Activated naive CD4-positive, alpha-beta T cell treated with anti-CD3 and anti-CD28 coated beads for 36 hours (primary cell): ENCODE results near the gene KLHDC4. TPM values are rescaled to one million over a fixed set of nuclear protein-coding genes. Genes with fewer than 3 reads are reported as not detected.
"Not testable (repeated sequence)": the region's sequence is repeated elsewhere in the genome, so short reads cannot be mapped to it uniquely, and the experiment has no call there.

Source experiments
- CTCF ChIA-PET: fragments of 350-600 bp; sonication (Branson Sonifier 250); formaldehyde crosslinking; loops from one replicate; lab custom pipeline; 2021; ENCODE audit warnings: antibody characterized with exemption; lab: Charles Lee
- DNase-seq: peaks from one replicate; pipeline ENCODE4 v3.0.0-alpha.2; 2020
- H3K27ac Mint-ChIP-seq: one replicate; pipeline ENCODE4 v1.8.0; 2021; ENCODE audit warnings: mild to moderate bottlenecking, mixed read lengths
- H3K27me3 Mint-ChIP-seq: one replicate; pipeline ENCODE4 v1.8.0; 2021; ENCODE audit warnings: low read depth, mixed read lengths
- H3K36me3 Mint-ChIP-seq: one replicate; pipeline ENCODE4 v1.8.0; 2021; ENCODE audit warnings: low read depth, mixed read lengths
- H3K4me1 Mint-ChIP-seq: one replicate; pipeline ENCODE4 v1.8.0; 2021; ENCODE audit warnings: low read depth, mixed read lengths
- H3K4me3 Mint-ChIP-seq: one replicate; pipeline ENCODE4 v1.8.0; 2021; ENCODE audit warnings: mild to moderate bottlenecking, moderate library complexity, mixed read lengths
- H3K9me3 Mint-ChIP-seq: one replicate; pipeline ENCODE4 v1.8.0; 2021; ENCODE audit warnings: mixed read lengths
- intact Hi-C: fragments of 100-400 bp; cut with micrococcal nuclease; formaldehyde crosslinking; loops from one replicate; pipeline ENCODE4 v1.15.1; 2023
- total RNA-seq, 2 experiments: library from RNA; stranded (reverse); gene quantifications; one replicate each; pipeline ENCODE4 v1.2.3, GENCODE V29; 2021

Gene KLHDC4
- total RNA-seq, 2 experiments from 2014 or later, result 56.2 to 62.4 TPM

DNA sequence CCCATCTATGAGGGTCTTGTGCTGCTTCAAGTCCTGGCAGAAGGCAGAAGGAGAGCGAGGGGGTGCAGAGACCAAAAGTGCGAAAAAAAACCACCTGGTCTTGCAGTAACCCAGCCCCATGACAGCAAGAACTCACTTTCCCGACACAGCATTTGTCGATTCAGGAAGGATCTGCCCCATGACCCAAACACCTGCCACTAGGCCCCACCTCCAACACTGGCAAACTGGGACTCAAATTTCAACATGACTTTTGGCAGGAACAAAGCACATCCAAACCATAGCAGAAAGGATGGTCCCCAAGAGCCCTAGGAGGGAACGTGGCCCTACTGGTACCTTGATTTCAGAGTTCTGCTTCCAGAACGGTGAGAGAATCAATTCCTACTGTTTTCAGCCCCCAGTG is 34.7 kb upstream of the KLHDC4 start:
- no peaks in the 10 kb centered on the region for H3K36me3 Mint-ChIP-seq
- H3K4me3 Mint-ChIP-seq, result no peak overlapping the region
- no peaks in the 10 kb centered on the region for H3K9me3 Mint-ChIP-seq
- H3K27me3 Mint-ChIP-seq, result no peaks in the 10 kb centered on the region
- CTCF ChIA-PET, result interaction anchor here (1.1 kb wide), 1 partner anchor 10 kb away, joined by 3 read pairs; no protein-coding TSS in a partner anchor
- H3K4me1 Mint-ChIP-seq, result no peaks in the 10 kb centered on the region
- no peak for DNase-seq
- no peak overlapping the region for H3K27ac Mint-ChIP-seq
- intact Hi-C loops, result no loop called here

DNA sequence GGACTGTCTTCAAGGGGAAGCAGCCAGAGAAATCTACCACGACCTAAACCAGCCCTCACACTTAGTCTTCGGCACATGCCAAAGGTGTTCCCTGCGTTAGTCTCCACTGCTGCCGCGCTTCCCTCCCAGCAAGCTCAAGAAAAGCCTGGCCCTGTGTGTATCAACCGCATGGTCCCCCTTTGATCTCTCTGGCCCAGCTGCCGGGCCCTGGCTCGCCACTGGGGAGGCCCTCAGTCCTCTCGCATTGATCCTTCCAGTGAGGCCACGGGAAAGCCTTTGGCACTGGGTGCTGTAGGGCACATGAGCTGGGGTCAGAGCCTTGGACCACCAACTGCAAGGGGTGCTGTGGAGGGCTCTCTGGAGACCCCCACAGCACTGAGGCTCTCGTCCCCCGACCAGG is 29.6 kb upstream of the KLHDC4 start:
- intact Hi-C loops, result no loop called here
- Mint-ChIP-seq H3K9me3 (no peaks in the 10 kb centered on the region), H3K36me3 (no peaks in the 10 kb centered on the region), H3K4me1 (no peaks in the 10 kb centered on the region), H3K4me3 (no peak overlapping the region), H3K27me3 (no peaks in the 10 kb centered on the region), H3K27ac (no peak overlapping the region)
- DNase-seq, result no peak
- CTCF ChIA-PET, result interaction anchor here (0.8 kb wide), 1 partner anchor 16 kb away, joined by 3 read pairs; no protein-coding TSS in a partner anchor

DNA sequence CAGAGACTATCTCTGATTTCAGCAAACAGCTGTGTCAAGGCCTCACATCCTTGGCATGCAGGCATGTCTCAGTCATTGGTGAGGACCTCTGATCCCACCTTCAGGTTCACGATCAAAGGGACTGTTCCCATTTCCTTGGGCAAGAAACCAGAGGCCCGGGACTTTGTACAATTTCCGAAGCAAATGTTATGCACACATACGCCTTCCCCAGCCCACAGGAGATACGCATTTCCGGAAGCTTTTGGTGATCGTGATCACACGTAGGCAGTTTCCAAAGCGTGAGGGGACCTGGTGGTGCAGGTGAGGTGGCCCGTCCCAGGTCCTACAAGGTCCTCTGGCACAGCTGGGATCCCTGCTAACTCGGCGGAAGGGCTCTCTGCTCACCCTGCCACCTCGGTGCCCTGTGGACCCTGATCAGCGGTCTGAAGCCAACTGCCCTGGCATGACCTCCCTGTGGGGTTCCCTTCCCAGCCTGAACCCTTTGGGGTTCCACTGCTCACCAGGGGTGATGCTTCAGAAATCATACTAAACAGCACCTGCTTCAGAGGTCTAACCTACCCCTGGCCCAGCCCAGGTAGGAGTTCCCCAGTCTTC is 28.8 kb upstream of the KLHDC4 start:
- H3K9me3 Mint-ChIP-seq, result no peaks in the 10 kb centered on the region
- H3K27ac Mint-ChIP-seq, result no peak overlapping the region
- intact Hi-C loops, result no loop called here
- CTCF ChIA-PET, result interaction anchor here (1.9 kb wide), 1 partner anchor 55 kb away, joined by 4 read pairs; no protein-coding TSS in a partner anchor
- DNase-seq, result no peak
- no peaks in the 10 kb centered on the region for H3K36me3 Mint-ChIP-seq
- no peak overlapping the region for H3K4me3 Mint-ChIP-seq
- no peaks in the 10 kb centered on the region for H3K27me3 Mint-ChIP-seq
- no peaks in the 10 kb centered on the region for H3K4me1 Mint-ChIP-seq

DNA sequence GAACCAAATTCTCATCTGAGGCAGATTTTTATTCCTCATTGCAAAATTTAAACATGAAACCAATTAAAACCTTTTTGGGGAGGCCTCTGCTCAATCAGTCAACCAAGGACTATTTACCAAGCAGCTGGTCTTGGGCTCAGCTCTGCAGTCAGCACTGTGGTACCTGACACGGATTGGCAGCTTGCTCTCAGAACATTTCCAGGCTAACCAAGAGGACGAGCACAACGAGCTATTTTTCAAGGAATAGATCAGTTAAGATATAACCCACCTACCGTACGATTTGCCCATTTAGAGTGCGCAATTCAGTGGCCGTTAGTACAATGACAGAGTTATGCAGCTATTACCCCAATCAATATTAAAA is 26.4 kb upstream of the KLHDC4 start:
- CTCF ChIA-PET, result interaction anchor here (1.1 to 1.8 kb wide), 2 partner anchors 13 to 15 kb away, joined by 3 to 8 read pairs; no protein-coding TSS in a partner anchor
- intact Hi-C loops, result no loop called here
- H3K27ac Mint-ChIP-seq, result no peak overlapping the region
- no peak for DNase-seq
- H3K36me3 Mint-ChIP-seq, result no peaks in the 10 kb centered on the region
- no peaks in the 10 kb centered on the region for H3K4me1 Mint-ChIP-seq
- H3K9me3 Mint-ChIP-seq, result no peaks in the 10 kb centered on the region
- H3K4me3 Mint-ChIP-seq, result no peak overlapping the region
- no peaks in the 10 kb centered on the region for H3K27me3 Mint-ChIP-seq

DNA sequence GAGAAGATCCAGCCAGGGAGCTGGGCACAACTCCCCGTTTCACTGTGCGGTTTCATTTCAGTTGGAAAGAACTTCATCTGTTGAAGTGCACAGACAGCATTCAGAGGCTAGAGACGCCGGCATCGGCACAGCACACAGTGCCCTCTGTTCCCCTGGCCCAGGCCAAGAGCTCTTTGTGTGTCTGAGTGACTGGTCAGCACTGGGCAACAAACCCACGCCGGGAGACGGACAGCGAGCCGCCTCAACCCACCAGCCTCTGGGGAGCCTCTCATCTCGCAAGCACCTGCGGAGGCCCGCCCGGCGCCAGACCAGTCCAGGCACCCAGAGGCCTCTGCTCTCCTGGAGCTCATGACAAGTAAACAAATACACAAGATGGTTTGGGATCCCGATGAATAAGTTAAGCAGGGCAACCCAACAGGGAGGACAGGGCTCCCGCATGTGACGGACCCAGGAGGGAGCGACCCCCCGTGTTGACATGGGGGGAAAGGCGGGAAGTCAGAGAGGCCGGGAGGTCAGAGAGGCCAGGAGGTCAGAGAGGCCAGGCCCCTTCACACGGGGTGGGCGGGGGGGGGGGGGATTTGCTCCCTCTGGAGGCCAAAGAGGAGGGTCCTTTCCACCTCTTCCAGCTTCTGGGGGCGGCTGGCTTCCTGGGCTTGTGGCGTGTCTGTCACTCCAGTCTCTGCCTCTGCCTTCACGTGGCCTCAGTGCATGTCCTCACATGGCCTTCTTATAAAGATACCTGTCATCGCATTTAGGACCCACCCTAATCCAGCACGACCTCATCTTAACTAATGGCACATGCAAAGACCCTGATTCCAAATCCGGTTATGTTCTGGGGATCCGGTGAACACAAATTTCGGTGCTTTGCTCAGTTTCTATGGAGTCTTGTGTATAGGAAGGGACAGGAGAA is 25.8 kb upstream of the KLHDC4 start:
- H3K4me3 Mint-ChIP-seq, result no peak overlapping the region
- H3K27me3 Mint-ChIP-seq, result no peaks in the 10 kb centered on the region
- H3K4me1 Mint-ChIP-seq, result no peaks in the 10 kb centered on the region
- H3K27ac Mint-ChIP-seq, result no peak overlapping the region
- CTCF ChIA-PET, result interaction anchor here (1.1 to 1.8 kb wide), 3 partner anchors 10 to 15 kb away, joined by 3 to 8 read pairs (median 3); no protein-coding TSS in a partner anchor
- H3K36me3 Mint-ChIP-seq, result no peaks in the 10 kb centered on the region
- intact Hi-C loops, result no loop called here
- no peak for DNase-seq
- no peaks in the 10 kb centered on the region for H3K9me3 Mint-ChIP-seq

DNA sequence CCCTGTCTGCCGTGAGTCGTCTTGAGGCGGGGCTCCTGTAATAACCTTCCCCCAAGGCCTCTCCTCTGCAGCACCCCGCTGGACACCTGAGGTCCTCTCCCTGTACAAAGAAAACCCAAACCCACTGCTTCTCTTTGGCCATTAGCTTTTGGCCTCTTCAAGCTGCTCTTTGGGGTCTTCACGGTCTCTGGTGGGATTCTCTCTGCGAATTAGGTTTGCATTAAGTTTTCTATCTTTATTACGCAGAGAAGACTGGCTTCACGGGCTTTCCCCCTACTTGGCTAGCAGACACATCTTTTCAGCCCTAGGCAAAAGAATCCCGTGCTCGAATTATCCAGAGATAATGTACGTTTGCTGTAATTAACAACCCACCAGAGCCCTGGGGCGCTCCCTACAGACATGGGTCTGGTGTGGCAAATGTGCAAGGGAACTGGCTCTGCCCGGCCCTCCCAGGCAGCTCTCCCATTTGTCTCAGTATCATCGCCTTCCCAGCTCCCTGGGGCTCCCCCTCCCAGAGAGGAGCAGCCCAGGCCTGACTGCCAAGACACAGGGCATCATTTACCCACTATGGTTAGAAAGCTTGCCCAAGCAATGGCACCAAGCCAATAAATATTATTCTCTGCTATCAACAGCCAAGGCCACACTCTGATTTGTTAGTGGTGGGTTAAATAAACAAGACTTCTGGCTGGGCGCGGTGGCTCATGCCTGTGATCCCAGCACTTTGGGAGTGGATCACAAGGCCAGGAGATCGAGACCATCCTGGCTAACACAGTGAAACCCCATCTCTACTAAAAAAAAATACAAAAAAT is 24.7 kb upstream of the KLHDC4 start:
- Mint-ChIP-seq H3K4me3 (no peak overlapping the region), H3K27me3 (no peaks in the 10 kb centered on the region), H3K27ac (no peak overlapping the region), H3K36me3 (no peaks in the 10 kb centered on the region), H3K4me1 (no peaks in the 10 kb centered on the region), H3K9me3 (no peaks in the 10 kb centered on the region)
- DNase-seq, result no peak
- intact Hi-C loops, result no loop called here
- CTCF ChIA-PET, result interaction anchor here (1.1 to 1.8 kb wide), 3 partner anchors 11 to 12 kb away, joined by 3 to 8 read pairs (median 5); no protein-coding TSS in a partner anchor

DNA sequence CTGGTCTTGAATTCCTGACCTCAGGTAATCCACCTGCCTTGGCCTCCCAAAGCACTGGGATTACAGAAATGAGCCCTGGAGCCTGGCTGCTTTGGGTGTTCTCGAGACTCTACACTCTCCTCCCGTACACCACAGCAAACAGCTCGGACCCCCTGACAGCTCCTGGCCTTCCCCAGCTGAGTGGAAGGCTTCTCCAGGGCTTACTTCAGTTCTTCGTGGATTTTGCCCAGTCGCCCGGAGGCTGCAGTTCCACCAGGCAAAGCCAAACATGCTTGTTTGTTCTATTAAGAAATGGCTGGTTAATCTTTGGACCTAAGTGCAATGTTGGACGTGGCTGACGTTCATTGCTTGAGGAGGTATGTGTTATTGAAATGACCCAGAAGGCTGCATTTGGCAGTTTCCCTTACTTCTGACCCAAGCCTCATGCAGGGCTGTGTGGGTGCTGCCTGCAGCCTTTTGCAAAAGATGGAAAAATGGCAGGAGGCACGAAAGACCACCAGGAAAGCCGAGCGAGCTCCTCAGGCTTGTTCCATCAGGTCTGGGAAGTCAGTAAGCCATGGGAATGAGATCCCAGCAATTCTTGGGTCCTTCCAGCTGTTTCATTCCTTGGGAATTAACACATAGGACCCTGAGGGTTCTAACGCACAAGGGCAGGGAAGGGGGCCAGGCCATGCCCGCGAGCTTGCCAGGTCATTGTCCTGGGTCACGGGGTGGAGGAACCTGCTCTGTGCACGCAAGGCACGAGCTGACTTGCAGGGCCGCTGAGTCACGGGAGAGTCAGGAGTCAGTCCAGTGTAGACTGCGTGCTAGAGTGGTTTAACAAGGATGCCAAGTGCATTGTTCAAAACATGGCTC is 23.9 kb upstream of the KLHDC4 start:
- intact Hi-C loops, result no loop called here
- H3K4me3 Mint-ChIP-seq, result no peak overlapping the region
- H3K27ac Mint-ChIP-seq, result no peak overlapping the region
- no peaks in the 10 kb centered on the region for H3K27me3 Mint-ChIP-seq
- no peaks in the 10 kb centered on the region for H3K9me3 Mint-ChIP-seq
- no peaks in the 10 kb centered on the region for H3K36me3 Mint-ChIP-seq
- H3K4me1 Mint-ChIP-seq, result no peaks in the 10 kb centered on the region
- DNase-seq, result no peak
- CTCF ChIA-PET, result interaction anchor here (1.1 kb wide), 1 partner anchor 10 kb away, joined by 5 read pairs; no protein-coding TSS in a partner anchor

DNA sequence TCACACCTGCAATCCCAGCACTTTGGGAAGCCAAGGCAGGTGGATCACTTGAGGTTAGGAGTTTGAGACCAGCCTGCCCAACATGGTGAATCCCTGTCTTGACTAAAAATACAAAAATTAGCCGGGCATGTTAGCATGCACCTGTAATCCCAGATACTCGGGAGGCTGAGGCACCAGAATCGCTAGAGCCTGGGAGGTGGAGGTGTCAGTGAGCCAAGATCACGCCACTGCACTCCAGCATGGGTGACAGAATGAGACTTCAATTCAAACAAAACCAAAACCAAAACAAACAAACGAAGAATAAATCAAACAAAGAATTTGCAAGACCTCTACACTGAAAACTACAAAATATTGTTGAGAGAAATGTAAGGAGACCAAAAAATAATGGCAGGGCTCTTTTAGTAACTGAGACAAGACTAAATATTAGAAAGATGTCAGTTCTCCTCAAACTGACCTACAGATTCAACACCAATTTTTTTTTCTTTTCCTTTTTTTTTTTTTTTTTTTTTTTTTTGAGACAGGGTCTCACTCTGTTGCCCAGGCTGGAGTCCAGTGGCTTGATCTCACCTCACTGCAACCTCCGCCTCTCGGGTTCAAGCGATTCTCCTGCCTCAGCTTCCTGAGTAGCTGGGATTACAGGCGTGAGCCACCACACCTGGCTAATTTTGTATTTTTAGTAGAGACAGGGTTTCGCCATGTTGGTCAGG is 23.1 kb upstream of the KLHDC4 start:
- DNase-seq, H3K9me3 Mint-ChIP-seq, H3K36me3 Mint-ChIP-seq, intact Hi-C loops, CTCF ChIA-PET, H3K27me3 Mint-ChIP-seq, H3K27ac Mint-ChIP-seq, H3K4me1 Mint-ChIP-seq, H3K4me3 Mint-ChIP-seq: not testable (repeated sequence)

DNA sequence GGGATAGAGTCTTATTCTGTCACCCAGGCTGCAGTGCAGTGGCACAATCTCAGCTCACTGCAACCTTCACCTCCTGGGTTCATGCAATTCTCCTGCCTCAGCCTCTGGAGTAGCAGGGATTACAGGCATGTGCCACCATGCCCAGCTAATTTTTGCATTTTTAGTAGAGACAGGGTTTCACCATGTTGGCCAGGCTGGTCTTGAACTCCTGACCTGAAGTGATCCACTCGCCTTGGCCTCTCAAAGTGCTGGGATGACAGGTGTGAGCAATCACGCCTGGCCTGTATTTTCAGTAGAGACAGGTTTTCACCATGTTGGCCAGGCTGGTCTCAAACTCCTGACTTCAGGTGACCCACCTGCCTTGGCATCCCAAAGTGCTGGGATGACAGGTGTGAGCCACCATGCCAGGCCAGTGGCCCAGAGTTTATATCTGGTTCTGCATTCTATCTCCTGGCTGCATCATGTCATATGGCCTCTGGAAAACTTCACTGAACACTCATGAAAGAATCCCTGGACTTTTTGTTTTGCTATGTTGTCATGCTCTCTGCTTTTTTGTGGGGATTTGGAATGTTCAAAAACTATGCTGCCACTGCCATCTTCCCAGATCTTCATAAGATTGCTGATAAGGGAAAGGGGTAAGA is 21.8 kb upstream of the KLHDC4 start:
- H3K4me1 Mint-ChIP-seq, H3K9me3 Mint-ChIP-seq, H3K27ac Mint-ChIP-seq, CTCF ChIA-PET, H3K4me3 Mint-ChIP-seq, H3K27me3 Mint-ChIP-seq, H3K36me3 Mint-ChIP-seq, DNase-seq, intact Hi-C loops: not testable (repeated sequence)

DNA sequence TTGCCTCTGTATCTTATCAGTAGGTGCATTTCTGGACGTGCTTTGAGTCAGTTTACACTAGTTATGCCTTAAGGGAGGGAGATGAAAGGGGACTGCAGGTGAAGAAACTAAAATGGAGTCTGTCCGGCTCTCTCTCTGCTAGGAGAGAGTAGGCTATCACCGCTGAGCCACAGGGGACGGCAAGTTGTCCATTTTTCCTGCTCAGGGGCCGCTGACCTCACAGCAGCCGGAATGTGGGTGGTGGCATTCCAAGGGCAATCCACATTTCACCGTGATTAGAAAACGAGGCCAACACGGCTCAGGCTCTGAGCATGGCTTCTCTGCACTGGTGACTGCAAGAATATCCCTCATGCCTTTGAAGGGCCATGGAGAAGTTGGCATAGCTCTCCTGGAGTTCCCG is 19.0 kb upstream of the KLHDC4 start:
- no peak for DNase-seq
- no peak overlapping the region for H3K4me3 Mint-ChIP-seq
- H3K9me3 Mint-ChIP-seq, result no peaks in the 10 kb centered on the region
- CTCF ChIA-PET, result no interaction called here
- no peaks in the 10 kb centered on the region for H3K36me3 Mint-ChIP-seq
- H3K27ac Mint-ChIP-seq, result no peak overlapping the region
- intact Hi-C loops, result loop anchor here (5.0 kb wide), 1 partner anchor 667 kb away; the partner anchor contains the start of gene ZFPM1
- H3K4me1 Mint-ChIP-seq, result peaks cover 19% of the 10 kb centered on the region
- no peaks in the 10 kb centered on the region for H3K27me3 Mint-ChIP-seq
